ENCODE results near the gene MCAM.
A peak's percentile ranks its signal among the peaks of the same experiment; 100 is the strongest.

Gene MCAM

GRCh38 chr11:119324189-119324588, 7.3 kb upstream of the MCAM start:
- Histone ChIP-seq H3K4me3 (replicated peaks; ENCODE audit: low read depth, low read length) (no peak overlapping the region), H3K27me3 (replicated peaks; ENCODE audit: control insufficient read depth, insufficient read depth, low read length) (no peaks in the 10 kb centered on the region), H3K36me3 (ENCODE audit: control insufficient read depth, insufficient read depth, low read length) (no peaks in the 10 kb centered on the region)
- DNase-seq (ENCODE audit: extremely low read depth, insufficient read length), result no peak
- TF ChIP-seq CTCF (IDR thresholded peaks at IDR 0.05; ENCODE audit: insufficient read depth, low read length, poor library complexity, severe bottlenecking), result no peak

DNA sequence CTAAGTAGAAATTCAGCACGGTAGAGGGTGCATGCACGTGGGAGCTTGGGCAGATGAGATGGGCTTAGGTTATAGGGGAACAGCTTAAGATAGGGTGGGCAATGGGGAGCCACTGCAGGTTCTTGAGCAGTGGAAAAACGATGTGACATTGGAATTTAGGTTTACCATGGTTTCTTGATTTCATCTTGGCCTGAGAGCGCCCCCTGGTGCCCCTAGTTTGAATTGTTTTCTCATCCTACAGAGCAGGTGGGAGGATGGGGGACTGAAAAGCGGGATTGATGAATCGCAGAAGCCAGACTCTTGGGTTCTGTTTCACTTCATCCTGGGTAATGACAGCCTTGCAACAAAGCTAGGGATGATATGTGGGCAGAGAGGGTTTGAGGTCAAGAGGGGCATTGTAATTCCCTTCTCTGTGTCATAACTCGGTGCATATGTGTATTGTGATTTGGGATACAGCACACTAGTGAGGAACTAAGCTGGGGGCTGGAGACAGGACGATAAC, 6.7 kb upstream of the MCAM start:
- TF ChIP-seq CTCF (IDR thresholded peaks at IDR 0.05; ENCODE audit: insufficient read depth, low read length, poor library complexity, severe bottlenecking), result peak; percentile 74
- H3K36me3 ChIP-seq (ENCODE audit: control insufficient read depth, insufficient read depth, low read length), result no peaks in the 10 kb centered on the region
- H3K4me3 ChIP-seq (replicated peaks; ENCODE audit: low read depth, low read length), result no peak overlapping the region
- H3K27me3 ChIP-seq (replicated peaks; ENCODE audit: control insufficient read depth, insufficient read depth, low read length), result no peaks in the 10 kb centered on the region
- DNase-seq (ENCODE audit: extremely low read depth, insufficient read length), result no peak

DNA sequence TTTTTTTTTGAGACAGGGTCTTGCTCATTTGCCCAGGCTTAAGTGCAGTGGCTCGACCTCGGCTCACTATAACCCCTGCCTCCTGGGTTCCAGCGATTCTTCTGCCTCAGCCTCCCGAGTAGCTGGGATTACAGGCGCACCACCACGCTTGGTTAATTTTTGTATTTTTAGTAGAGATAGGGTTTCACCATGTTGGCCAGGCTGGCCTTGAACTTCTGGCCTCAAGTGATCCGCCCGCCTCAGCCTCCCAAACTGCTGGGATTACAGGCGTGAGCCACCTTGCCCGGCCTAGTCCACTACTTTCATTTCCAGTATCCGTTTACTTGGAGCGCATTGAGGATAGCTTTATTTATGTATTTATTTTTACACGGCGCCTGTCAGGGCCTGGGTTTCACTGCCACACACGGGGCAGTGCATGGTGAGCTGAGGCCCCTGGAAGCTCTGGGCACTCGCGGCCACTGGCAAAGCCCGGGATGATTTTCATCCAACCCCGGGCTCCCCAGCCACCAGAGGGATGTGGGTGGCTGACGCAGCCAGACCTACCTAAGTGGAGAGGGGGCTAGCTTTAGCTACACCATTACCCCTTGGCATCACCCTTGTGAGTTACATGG, 6.1 kb upstream of the MCAM start:
- no peaks in the 10 kb centered on the region for H3K36me3 ChIP-seq (ENCODE audit: control insufficient read depth, insufficient read depth, low read length)
- TF ChIP-seq CTCF (IDR thresholded peaks at IDR 0.05; ENCODE audit: insufficient read depth, low read length, poor library complexity, severe bottlenecking), result no peak
- H3K4me3 ChIP-seq (replicated peaks; ENCODE audit: low read depth, low read length), result no peak overlapping the region
- no peaks in the 10 kb centered on the region for H3K27me3 ChIP-seq (replicated peaks; ENCODE audit: control insufficient read depth, insufficient read depth, low read length)
- no peak for DNase-seq (ENCODE audit: extremely low read depth, insufficient read length)

GRCh38 chr11:119322360-119322739, 5.4 kb upstream of the MCAM start:
- no peaks in the 10 kb centered on the region for H3K36me3 ChIP-seq (ENCODE audit: control insufficient read depth, insufficient read depth, low read length)
- peak overlapping the region; percentile 66; the same call in 1 of the 2 replicates for H3K4me3 ChIP-seq (replicated peaks; ENCODE audit: low read depth, low read length)

DNA sequence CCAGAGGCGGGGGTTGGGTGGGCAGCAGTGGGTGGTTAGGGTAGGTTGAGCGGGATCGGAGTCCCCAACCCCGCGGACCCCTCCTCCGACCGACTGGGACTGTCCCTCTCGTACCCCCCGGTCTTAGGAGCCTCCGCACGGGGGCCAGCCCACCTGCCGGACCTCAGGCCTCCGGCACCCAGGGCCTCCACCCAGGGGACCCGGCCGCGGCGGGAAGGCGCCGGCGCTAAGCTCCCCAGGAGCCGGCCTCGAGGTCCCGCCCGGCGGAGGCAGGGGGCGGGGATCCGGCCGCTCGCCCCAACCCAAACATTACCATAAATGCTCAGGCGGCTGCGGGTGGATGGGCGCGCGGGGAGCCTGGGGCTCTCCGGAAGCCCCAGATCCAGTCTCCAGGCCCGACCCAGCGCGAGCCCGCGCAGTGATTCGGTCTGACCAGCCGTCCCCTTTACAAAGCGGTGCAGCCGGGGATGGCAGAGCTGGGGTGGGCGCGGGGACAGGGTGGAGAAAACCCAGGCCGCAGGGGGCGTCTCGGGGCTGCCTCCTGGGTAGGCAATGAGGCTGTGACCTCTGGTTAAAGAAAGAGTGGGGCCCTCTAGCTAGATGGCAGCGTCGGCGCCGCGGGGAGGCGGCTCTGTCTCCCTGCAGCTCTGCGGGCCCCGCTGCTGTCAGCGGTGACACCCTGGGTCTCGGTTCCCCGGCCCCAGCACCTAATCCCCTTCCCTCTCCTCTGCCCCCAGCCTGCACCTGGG, 4.0 kb upstream of the MCAM start:
- no peaks in the 10 kb centered on the region for H3K27me3 ChIP-seq (replicated peaks; ENCODE audit: control insufficient read depth, insufficient read depth, low read length)
- peak; percentile 90 for DNase-seq (ENCODE audit: extremely low read depth, insufficient read length)
- peak overlapping the region; percentile 66 for H3K4me3 ChIP-seq (replicated peaks; ENCODE audit: low read depth, low read length)
- peak; percentile 19 for TF ChIP-seq CTCF (IDR thresholded peaks at IDR 0.05; ENCODE audit: insufficient read depth, low read length, poor library complexity, severe bottlenecking)
- H3K36me3 ChIP-seq (ENCODE audit: control insufficient read depth, insufficient read depth, low read length), result no peaks in the 10 kb centered on the region

More at GRCh38 chr11:119322360-119322739, 5.4 kb upstream of the MCAM start:
- TF ChIP-seq CTCF (IDR thresholded peaks at IDR 0.05; ENCODE audit: insufficient read depth, low read length, poor library complexity, severe bottlenecking), result no peak
- H3K27me3 ChIP-seq (replicated peaks; ENCODE audit: control insufficient read depth, insufficient read depth, low read length), result no peaks in the 10 kb centered on the region
- DNase-seq (ENCODE audit: extremely low read depth, insufficient read length), result no peak
